ENCODE measurements around the gene NCKAP5. TPM values are rescaled to one million over a fixed set of nuclear protein-coding genes. Genes with fewer than 3 reads are reported as not detected.

Gene NCKAP5
- total and polyA plus RNA-seq, 2 of the 8 experiments (the other 6 are each of a cell fraction or from before 2014, with no cell fraction given): 0.27 to 0.86 TPM

GRCh38 chr2:133522204-133522603, 46.1 kb downstream of the NCKAP5 start:
- H3K4ac ChIP-seq (replicated peaks; ENCODE audit: insufficient read length, low read depth, low read length): no peak overlapping the region
- H3K79me1 ChIP-seq (ENCODE audit: low read depth, low read length): no peaks in the 10 kb centered on the region
- H4K20me1 ChIP-seq (replicated peaks in 1 of 2; ENCODE audit: control insufficient read depth in 1 of 2, insufficient read depth in 2 of 2, low read length in 2 of 2): peaks cover 3 to 5% of the 10 kb centered on the region in 2 experiments
- H3K9me3 ChIP-seq (ENCODE audit: insufficient read depth in 2 of 2, low read depth in 1 of 2, low read length in 1 of 2): no peaks in the 10 kb centered on the region
- H2AK5ac ChIP-seq (ENCODE audit: low read depth, low read length): no peak overlapping the region
- peaks cover 17 to 37% (median 30%) of the 10 kb centered on the region in 4 experiments for H3K27me3 ChIP-seq (replicated peaks in 1 of 4; ENCODE audit: control insufficient read depth in 3 of 4, extremely low read depth in 1 of 4, insufficient read depth in 3 of 4, low read length in 3 of 4)
- no peak overlapping the region for H2AFZ ChIP-seq (ENCODE audit: low read length)
- no peak for DNase-seq (ENCODE audit: low read depth in 1 of 2, low spot score in 2 of 2)
- no peak overlapping the region for H4K8ac ChIP-seq (ENCODE audit: extremely low read depth, insufficient read depth, low read length)
- no peak overlapping the region for H3K23ac ChIP-seq (ENCODE audit: insufficient read length)
- H3K56ac ChIP-seq (replicated peaks; ENCODE audit: insufficient read length, low read depth, low read length): no peak overlapping the region
- no peaks in the 10 kb centered on the region for H3K79me2 ChIP-seq (ENCODE audit: control insufficient read depth in 1 of 2, insufficient read depth in 2 of 2, low read length in 2 of 2)
- 100% methylated on average over 1 of the region's 1 CpG; no CpG with 5 or more reads in 1 of the 2 experiments for WGBS, 2 experiments (ENCODE audit: extremely low coverage in 1 of 2, insufficient coverage in 1 of 2, insufficient read length in 1 of 2, insufficient replicate concordance in 2 of 2, low coverage in 1 of 2, low lambda C conversion rate in 2 of 2, missing lambda C conversion rate in 1 of 2)
- H2BK15ac ChIP-seq (ENCODE audit: low read length): no peak overlapping the region
- ChIA-PET POLR2A (ENCODE audit: partially characterized antibody) (no interaction called here), CTCF (ENCODE audit: partially characterized antibody) (interaction anchor here (0.6 to 2.6 kb wide), 4 partner anchors 39 to 556 kb away, joined by 3 to 7 read pairs (median 4); no protein-coding TSS in a partner anchor)
- H4K5ac ChIP-seq (ENCODE audit: insufficient read length, low read depth, low read length): no peak overlapping the region
- no peak overlapping the region for H3K14ac ChIP-seq (ENCODE audit: insufficient read length)
- H3K4me1 ChIP-seq (replicated peaks in 1 of 4; ENCODE audit: control insufficient read depth in 3 of 4, insufficient read depth in 4 of 4, low read length in 3 of 4): peaks cover 0 to 5% (median 1%) of the 10 kb centered on the region in 4 experiments; a peak in 2 of 7 replicates
- TF ChIP-seq NANOG (IDR thresholded peaks at IDR 0.05; ENCODE audit: insufficient read depth, low read depth, low read length, poor library complexity, severe bottlenecking) (no peak), EZH2 (IDR thresholded peaks at IDR 0.05; ENCODE audit: low read depth, low read length, severe bottlenecking) (no peak), CBX5 (IDR thresholded peaks at IDR 0.05; ENCODE audit: low read depth, low read length) (no peak), ASH2L (IDR thresholded peaks at IDR 0.05; ENCODE audit: low read length) (no peak), ATF3 (IDR thresholded peaks at IDR 0.05; ENCODE audit: insufficient read depth, low read depth, low read length) (no peak), CEBPB (IDR thresholded peaks at IDR 0.05; ENCODE audit: low read depth, low read length) (no peak), CREB1 (IDR thresholded peaks at IDR 0.05) (no peak)
- H3K18ac ChIP-seq (ENCODE audit: extremely low read depth, low read length): no peak overlapping the region
- no peak overlapping the region for H2BK120ac ChIP-seq (replicated peaks; ENCODE audit: low read depth, low read length)
- no peaks in the 10 kb centered on the region for H3K36me3 ChIP-seq (ENCODE audit: control insufficient read depth in 2 of 4, insufficient read depth in 4 of 4, low read length in 3 of 4)
- no peak overlapping the region for H3K4me2 ChIP-seq (ENCODE audit: insufficient read depth in 1 of 2, low read depth in 2 of 2, low read length in 2 of 2)
- FAIRE-seq: no peak
- H2BK5ac ChIP-seq (ENCODE audit: low read depth, low read length): no peak overlapping the region
- no peak overlapping the region for H2BK12ac ChIP-seq (ENCODE audit: low read depth, low read length)
- no peak overlapping the region for H3K4me3 ChIP-seq (ENCODE audit: extremely low read depth in 1 of 4, insufficient read depth in 2 of 4, low read depth in 3 of 4, low read length in 4 of 4)
- H4K91ac ChIP-seq (replicated peaks; ENCODE audit: insufficient read length, low read length): no peak overlapping the region
- no peak overlapping the region for H3K9ac ChIP-seq (replicated peaks in 1 of 4; ENCODE audit: extremely low read depth in 1 of 4, low read depth in 3 of 4, low read length in 3 of 4)
- H3K23me2 ChIP-seq (ENCODE audit: low read depth, low read length): peaks cover 2% of the 10 kb centered on the region; the same call in 1 of the 2 replicates
- H2BK20ac ChIP-seq (ENCODE audit: low read length): no peak overlapping the region
- H3K27ac ChIP-seq (ENCODE audit: low read depth, low read length): no peak overlapping the region
